K562 (cell line): Measurements from ENCODE around the gene GMPR.

Experiments used
- ARID3B ChIP-seq: fragments of 250-450 bp; sonication (Bioruptor Pico); IDR thresholded peaks from 2 replicates; pipeline ENCODE4 v1.4.0; 2020; ENCODE audit warnings: borderline replicate concordance
- MXI1 ChIP-seq: IDR thresholded peaks from 2 replicates; pipeline ENCODE4 v1.6.1; 2011; ENCODE audit warnings: low read depth, mild to moderate bottlenecking, improper control_type of control experiment, low read length
- NCOA6 ChIP-seq: fragments of 450-650 bp; IDR thresholded peaks from 2 replicates; pipeline ENCODE4 v1.6.1; 2017; ENCODE audit warnings: mild to moderate bottlenecking
- POLR2AphosphoS2 ChIP-seq: IDR thresholded peaks from 2 replicates; pipeline ENCODE4 v1.6.1; 2012; ENCODE audit warnings: low read length, improper control_type of control experiment
- PURB ChIP-seq: sonication (generic); formaldehyde crosslinking; IDR thresholded peaks from 2 replicates; pipeline ENCODE4 v1.9.0; 2021; ENCODE audit warnings: low read depth, mild to moderate bottlenecking, missing genetic modification reagents
- USF2 ChIP-seq: sonication (generic); formaldehyde crosslinking; IDR thresholded peaks from 2 replicates; pipeline ENCODE4 v1.5.0; 2020; ENCODE audit warnings: missing genetic modification reagents
- ZNF121 ChIP-seq: sonication (generic); formaldehyde crosslinking; conservative IDR thresholded peaks from 2 replicates; pipeline ENCODE4 v1.8.0; 2022; ENCODE audit warnings: missing genetic modification reagents

- TF ChIP-seq ARID3B (no peak), ZNF121 (CRISPR knock-in tag) (no peak), MXI1 (no peak), PURB (CRISPR knock-in tag) (no peak), NCOA6 (no peak), USF2 (CRISPR knock-in tag) (no peak), POLR2AphosphoS2 (no peak)
Observed at GRCh38 chr6:16196260-16196983, 42.0 kb upstream of the GMPR start.
